HG02973 (cell line): Measurements from ENCODE around the gene MARF1.
"Not testable (repeated sequence)": the region's sequence is repeated elsewhere in the genome, so short reads cannot be mapped to it uniquely, and the experiment has no call there.

Experiments used
- ATAC-seq: cut with Tn5 transposase; IDR thresholded peaks from one replicate; pipeline ENCODE4 v1.9.1; 2021; ENCODE audit warnings: moderate library complexity; ENCODE audit not compliant: unreplicated experiment

The MARF1 gene

GRCh38 chr16:15643048-15643945 lies at the start of gene MARF1:
Gene MARF1, minus strand, starts transcription at chr16:15643154. Its CDS starts 3,921 bp downstream, at chr16:15639233.
- peak; percentile 39 for ATAC-seq

- ATAC-seq = not testable (repeated sequence)
Measured at GRCh38 chr16:15692508-15692907, 49.6 kb upstream of the MARF1 start.

- ATAC-seq = no peak
Measured at GRCh38 chr16:15691046-15691445, 48.1 kb upstream of the MARF1 start.

- ATAC-seq = no peak
Measured at GRCh38 chr16:15690296-15690695, 47.3 kb upstream of the MARF1 start.

GRCh38 chr16:15689290-15689689 lies 46.3 kb upstream of the MARF1 start:
- ATAC-seq = no peak

GRCh38 chr16:15686287-15686686 lies 43.3 kb upstream of the MARF1 start:
- ATAC-seq = no peak

- ATAC-seq = no peak
Measured at GRCh38 chr16:15682105-15682570, 39.2 kb upstream of the MARF1 start.

GRCh38 chr16:15677447-15677846 lies 34.5 kb upstream of the MARF1 start:
- ATAC-seq = no peak

GRCh38 chr16:15676506-15676905 lies 33.6 kb upstream of the MARF1 start:
- ATAC-seq = no peak

- no peak for ATAC-seq
Measured at GRCh38 chr16:15674571-15674970, 31.6 kb upstream of the MARF1 start.

- ATAC-seq = no peak
Measured at GRCh38 chr16:15672514-15673167, 29.7 kb upstream of the MARF1 start.

GRCh38 chr16:15672127-15672513 lies 29.2 kb upstream of the MARF1 start:
- not testable (repeated sequence) for ATAC-seq

GRCh38 chr16:15671530-15672117 lies 28.7 kb upstream of the MARF1 start:
- ATAC-seq = no peak

GRCh38 chr16:15667091-15667742 lies 24.3 kb upstream of the MARF1 start:
- no peak for ATAC-seq

GRCh38 chr16:15665107-15665506 lies 22.2 kb upstream of the MARF1 start:
- ATAC-seq = no peak

GRCh38 chr16:15660203-15660601 lies 17.2 kb upstream of the MARF1 start:
- ATAC-seq = no peak

GRCh38 chr16:15658556-15658955 lies 15.6 kb upstream of the MARF1 start:
- no peak for ATAC-seq

- ATAC-seq = no peak
Measured at GRCh38 chr16:15658149-15658548, 15.2 kb upstream of the MARF1 start.

GRCh38 chr16:15655561-15655960 lies 12.6 kb upstream of the MARF1 start:
- ATAC-seq = not testable (repeated sequence)

GRCh38 chr16:15654591-15654990 lies 11.6 kb upstream of the MARF1 start:
- no peak for ATAC-seq

- ATAC-seq = no peak
Measured at GRCh38 chr16:15653227-15653626, 10.3 kb upstream of the MARF1 start.
